Endodermal cell (in vitro differentiated cells): ENCODE data around the gene EEFSEC. TPM values are rescaled to one million over a fixed set of nuclear protein-coding genes. Genes with fewer than 3 reads are reported as not detected.

Source experiments
- DNase-seq: peaks from one replicate; pipeline ENCODE4 v3.0.0-alpha.2; 2017
- H3K27ac ChIP-seq: 2 replicates; pipeline ENCODE4 v1.5.1; 2013; ENCODE audit warnings: mild to moderate bottlenecking, low read depth, low read length, moderate library complexity
- H3K27me3 ChIP-seq: 2 replicates; pipeline ENCODE4 v1.6.1; 2013; ENCODE audit warnings: mild to moderate bottlenecking, low read length, moderate library complexity; ENCODE audit not compliant: insufficient read depth, control insufficient read depth, poor library complexity, severe bottlenecking
- H3K36me3 ChIP-seq: 2 replicates; pipeline ENCODE4 v1.7.0; 2013; ENCODE audit warnings: mild to moderate bottlenecking, low read length, moderate library complexity; ENCODE audit not compliant: control insufficient read depth, insufficient read depth
- H3K4me1 ChIP-seq: one replicate; pipeline ENCODE4 v1.7.0; 2013; ENCODE audit warnings: low read length; ENCODE audit not compliant: control insufficient read depth, insufficient read depth
- H3K4me3 ChIP-seq: 2 replicates; pipeline ENCODE4 v1.5.1; 2013; ENCODE audit warnings: mild to moderate bottlenecking, low read length, moderate library complexity
- H3K9ac ChIP-seq: 2 replicates; pipeline ENCODE4 v1.6.1; 2013; ENCODE audit warnings: mild to moderate bottlenecking, low read length, moderate library complexity; ENCODE audit not compliant: poor library complexity, severe bottlenecking; ENCODE audit errors: extremely low read depth
- H3K9me3 ChIP-seq: 2 replicates; pipeline ENCODE4 v1.6.1; 2013; ENCODE audit warnings: mild to moderate bottlenecking, low read length, moderate library complexity; ENCODE audit not compliant: control insufficient read depth
- H3K27ac Mint-ChIP-seq: 2 replicates; pipeline ENCODE4 v1.8.0; 2020; ENCODE audit warnings: mixed read lengths
- H3K27me3 Mint-ChIP-seq: 2 replicates; pipeline ENCODE4 v1.8.0; 2021; ENCODE audit warnings: mild to moderate bottlenecking, mixed read lengths; ENCODE audit not compliant: insufficient read depth
- H3K36me3 Mint-ChIP-seq: 2 replicates; pipeline ENCODE4 v1.8.0; 2020; ENCODE audit warnings: low read depth, mixed read lengths
- H3K4me1 Mint-ChIP-seq: 2 replicates; pipeline ENCODE4 v1.8.0; 2020; ENCODE audit warnings: mixed read lengths
- H3K4me3 Mint-ChIP-seq: 2 replicates; pipeline ENCODE4 v1.8.0; 2020; ENCODE audit warnings: mild to moderate bottlenecking, moderate library complexity, mixed read lengths
- H3K9me3 Mint-ChIP-seq: 2 replicates; pipeline ENCODE4 v1.8.0; 2020; ENCODE audit warnings: mild to moderate bottlenecking, mixed read lengths
- CTCF ChIP-seq: fragments of 200-600 bp; sonication (generic); conservative IDR thresholded peaks from 2 replicates; pipeline ENCODE4 v1.5.0; 2021; ENCODE audit warnings: antibody characterized with exemption, mild to moderate bottlenecking
- WGBS, 2 experiments: methylation state at CpG; one replicate each; pipeline versions ENCODE4 v1.1.5 to v1.1.7; 2013; ENCODE audit warnings: missing lambda C conversion rate in 2 of 2, mixed read lengths in 1 of 2; ENCODE audit not compliant: insufficient coverage in 1 of 2, insufficient read length in 1 of 2; 5-methylcytosine and 5-hydroxymethylcytosine counted together
- total RNA-seq, 2 donors: library from RNA; stranded (reverse); fragmentation: NEBNext Ultra II Directional in 1 of 2; extraction: Animal tissue kit (Norgen Biotek cat#: 25700) in 1 of 2; gene quantifications; 2 replicates in 1 of 2; 3 replicates in 1 of 2; pipeline ENCODE4 v1.2.1, GENCODE V29; 2021

Gene EEFSEC
- total RNA-seq, 2 donors from 2014 or later = 11.9 to 15.8 TPM

- Histone ChIP-seq H3K4me3 (no peak overlapping the region), H3K9ac (no peak overlapping the region), H3K4me1 (peaks cover 12% of the 10 kb centered on the region), H3K27me3 (no peaks in the 10 kb centered on the region), H3K27ac (no peak overlapping the region), H3K36me3 (no peaks in the 10 kb centered on the region), H3K9me3 (no peaks in the 10 kb centered on the region)
- Mint-ChIP-seq H3K4me1 (peaks cover 27% of the 10 kb centered on the region), H3K4me3 (no peak overlapping the region), H3K27ac (no peak overlapping the region), H3K27me3 (no peaks in the 10 kb centered on the region), H3K36me3 (no peaks in the 10 kb centered on the region), H3K9me3 (no peaks in the 10 kb centered on the region)
- 94 to 100% methylated on average over 3 to 7 of the region's 7 CpGs for WGBS, 2 experiments
- TF ChIP-seq CTCF = no peak
- no peak for DNase-seq
Observed at GRCh38 chr3:128207951-128208350, 54.7 kb downstream of the EEFSEC start.

- Histone ChIP-seq H3K27ac (no peak overlapping the region), H3K9ac (no peak overlapping the region), H3K4me1 (peaks cover 11% of the 10 kb centered on the region), H3K36me3 (no peaks in the 10 kb centered on the region), H3K9me3 (no peaks in the 10 kb centered on the region), H3K27me3 (no peaks in the 10 kb centered on the region), H3K4me3 (no peak overlapping the region)
- DNase-seq = no peak
- Mint-ChIP-seq H3K9me3 (no peaks in the 10 kb centered on the region), H3K4me1 (peaks cover 19% of the 10 kb centered on the region), H3K27ac (no peak overlapping the region), H3K36me3 (no peaks in the 10 kb centered on the region), H3K4me3 (no peak overlapping the region), H3K27me3 (peaks cover 5% of the 10 kb centered on the region)
- TF ChIP-seq CTCF = no peak
- whole genome bisulfite sequencing, 2 experiments = 93% methylated on average over 3 of the region's 3 CpGs
Observed at GRCh38 chr3:128210711-128211110, 57.4 kb downstream of the EEFSEC start.

- TF ChIP-seq CTCF = no peak
- H3K4me1 ChIP-seq = no peaks in the 10 kb centered on the region
- no peaks in the 10 kb centered on the region for H3K4me1 Mint-ChIP-seq
- H3K36me3 ChIP-seq = no peaks in the 10 kb centered on the region
- H3K27me3 ChIP-seq = no peaks in the 10 kb centered on the region
- H3K27ac ChIP-seq = no peak overlapping the region
- no peak for DNase-seq
- no peaks in the 10 kb centered on the region for H3K36me3 Mint-ChIP-seq
- no peak overlapping the region for H3K9ac ChIP-seq
- no peak overlapping the region for H3K27ac Mint-ChIP-seq
- H3K27me3 Mint-ChIP-seq = peaks cover 5% of the 10 kb centered on the region
- 94 to 100% methylated on average over 1 to 2 of the region's 2 CpGs for WGBS, 2 experiments
- no peaks in the 10 kb centered on the region for H3K9me3 ChIP-seq
- no peak overlapping the region for H3K4me3 Mint-ChIP-seq
- H3K4me3 ChIP-seq = no peak overlapping the region
- no peaks in the 10 kb centered on the region for H3K9me3 Mint-ChIP-seq
Observed at GRCh38 chr3:128214056-128214455, 60.8 kb downstream of the EEFSEC start.
